PC-3 (cell line): ENCODE results near the gene MSL1. TPM values are rescaled to one million over a fixed set of nuclear protein-coding genes. Genes with fewer than 3 reads are reported as not detected.

Experiments
- ATAC-seq: fragments of 200-7000 bp; cut with Tn5 transposase; 2 replicates; pipeline ENCODE4 v1.9.1; 2020; ENCODE audit warnings: mild to moderate bottlenecking, moderate library complexity
- BruUV-seq: library from RNA; stranded (reverse); fragments of 400-500 nt; replicated peaks from 2 replicates; lab custom pipeline; 2021; lab: Mats Ljungman, UMichigan
- CTCF ChIA-PET: fragments of 300-600 bp; sonication (Branson Sonifier 250); formaldehyde crosslinking; loops from one replicate; lab custom pipeline; 2022; ENCODE audit warnings: antibody characterized with exemption; lab: Charles Lee
- POLR2A ChIA-PET: fragments of 300-600 bp; sonication (Branson Sonifier 250); formaldehyde crosslinking; loops from one replicate; lab custom pipeline; 2022; ENCODE audit warnings: antibody characterized with exemption; ENCODE audit not compliant: unreplicated experiment; lab: Charles Lee
- DNase-seq: peaks from one replicate; pipeline ENCODE4 v3.0.0-alpha.2; 2015
- H2AFZ ChIP-seq: fragments of 300-600 bp; sonication (generic); 2 replicates; pipeline ENCODE4 v1.6.0; 2016; ENCODE audit warnings: antibody characterized with exemption, low read length
- H3F3A ChIP-seq: fragments of 300-600 bp; sonication (generic); one replicate; pipeline ENCODE4 v1.6.0; 2017; ENCODE audit warnings: antibody characterized with exemption, low read length, control low read depth, mild to moderate bottlenecking; ENCODE audit not compliant: unreplicated experiment
- H3K27ac ChIP-seq: fragments of 300-600 bp; sonication (generic); 2 replicates; pipeline ENCODE4 v1.5.1; 2016; ENCODE audit warnings: mild to moderate bottlenecking, low read length
- H3K27me3 ChIP-seq: fragments of 300-600 bp; sonication (generic); 2 replicates; pipeline ENCODE4 v1.6.1; 2016; ENCODE audit warnings: low read length, mixed read lengths
- H3K36me3 ChIP-seq: fragments of 300-600 bp; sonication (generic); 2 replicates; pipeline ENCODE4 v1.6.1; 2016; ENCODE audit warnings: low read depth, mixed run types, low read length, mixed read lengths
- H3K4me1 ChIP-seq: fragments of 300-600 bp; sonication (generic); 2 replicates; pipeline ENCODE4 v1.5.1; 2016; ENCODE audit warnings: low read length; ENCODE audit not compliant: insufficient read depth
- H3K4me2 ChIP-seq: fragments of 300-600 bp; sonication (generic); 2 replicates; pipeline ENCODE4 v1.6.0; 2016; ENCODE audit warnings: low read length
- H3K4me3 ChIP-seq: fragments of 300-600 bp; sonication (generic); 2 replicates; pipeline ENCODE4 v1.5.1; 2016; ENCODE audit warnings: mild to moderate bottlenecking, low read length, mixed read lengths
- H3K79me2 ChIP-seq: fragments of 300-600 bp; sonication (generic); 2 replicates; pipeline ENCODE4 v1.6.1; 2017; ENCODE audit warnings: low read length, mixed read lengths
- H3K9ac ChIP-seq: fragments of 300-600 bp; sonication (generic); 2 replicates; pipeline ENCODE4 v1.6.0; 2016; ENCODE audit warnings: mild to moderate bottlenecking, low read length
- H3K9me2 ChIP-seq: fragments of 300-600 bp; sonication (generic); replicated peaks from 2 replicates; pipeline ENCODE4 v1.6.1; 2016; ENCODE audit warnings: mixed run types, low read length, mixed read lengths
- H3K9me3 ChIP-seq: fragments of 300-600 bp; sonication (generic); 2 replicates; pipeline ENCODE4 v1.6.1; 2016; ENCODE audit warnings: low read length, mixed read lengths
- H4K20me1 ChIP-seq: fragments of 300-600 bp; sonication (generic); 2 replicates; pipeline ENCODE4 v1.6.1; 2016; ENCODE audit warnings: low read length, mixed read lengths
- EZH2 ChIP-seq: fragments of 300-600 bp; sonication (generic); IDR thresholded peaks from one replicate; pipeline ENCODE4 v1.6.1; 2017; ENCODE audit warnings: antibody characterized with exemption, mild to moderate bottlenecking, low read length; ENCODE audit not compliant: unreplicated experiment
- EZH2phosphoT487 ChIP-seq: fragments of 300-600 bp; sonication (generic); IDR thresholded peaks from 2 replicates; pipeline ENCODE4 v1.6.1; 2018; ENCODE audit warnings: mild to moderate bottlenecking, antibody characterized with exemption, low read length, borderline replicate concordance
- intact Hi-C: fragments of 100-400 bp; cut with micrococcal nuclease; formaldehyde crosslinking; loops from 2 replicates; pipeline ENCODE4 v1.9.0; 2023
- total RNA-seq: library from RNA; depleted of rRNA; stranded (reverse); fragments of >200 nt; gene quantifications from 2 replicates; pipeline ENCODE4 v1.2.3, GENCODE V29; 2014
- TF ChIP-seq, protein P1 (sequence below): fragments of 300-600 bp; sonication (generic); conservative IDR thresholded peaks from 2 replicates; pipeline ENCODE4 v1.5.1; 2017; ENCODE audit warnings: antibody characterized with exemption, low read depth, mild to moderate bottlenecking, low read length

MSL1 gene
- total RNA-seq, 1 experiment from 2014 or later = 22.2 TPM

DNA sequence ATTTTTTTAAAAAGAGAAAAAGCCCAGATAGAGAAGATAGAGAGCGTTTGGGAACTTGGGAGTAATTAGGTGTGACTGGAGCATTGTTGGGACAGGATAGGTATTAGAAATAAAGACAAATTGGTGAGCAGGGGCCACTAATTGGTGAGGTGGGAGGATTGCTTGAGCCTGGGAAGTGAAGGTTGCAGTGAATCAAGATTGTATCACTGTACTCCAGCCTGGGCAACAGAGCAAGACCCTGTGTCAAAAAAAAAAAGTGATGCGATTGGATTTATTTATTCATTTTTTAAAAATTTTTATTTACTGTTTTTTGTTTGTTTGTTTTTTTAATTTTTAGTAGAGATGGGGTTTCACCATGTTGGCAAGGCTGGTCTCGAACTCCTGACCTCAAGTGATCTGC is 23.7 kb downstream of the MSL1 start:
- ChIA-PET POLR2A (no interaction called here), CTCF (no interaction called here)
- no TSS peak for BruUV-seq
- Histone ChIP-seq H3K4me2 (no peak overlapping the region), H4K20me1 (no peaks in the 10 kb centered on the region), H3F3A (no peaks in the 10 kb centered on the region), H3K9me3 (no peaks in the 10 kb centered on the region), H3K27me3 (no peaks in the 10 kb centered on the region), H3K9me2 (no peaks in the 10 kb centered on the region), H3K4me3 (no peak overlapping the region), H3K36me3 (peaks cover 8% of the 10 kb centered on the region), H2AFZ (no peak overlapping the region), H3K79me2 (peaks cover 56% of the 10 kb centered on the region), H3K4me1 (peaks cover 7% of the 10 kb centered on the region; the same call in 1 of the 2 replicates), H3K27ac (no peak overlapping the region), H3K9ac (no peak overlapping the region)
- intact Hi-C loops = no loop called here
- no peak for ATAC-seq
- DNase-seq = no peak
- TF ChIP-seq EZH2phosphoT487 (no peak), EZH2 (no peak)
- TF ChIP-seq, protein P1, sequence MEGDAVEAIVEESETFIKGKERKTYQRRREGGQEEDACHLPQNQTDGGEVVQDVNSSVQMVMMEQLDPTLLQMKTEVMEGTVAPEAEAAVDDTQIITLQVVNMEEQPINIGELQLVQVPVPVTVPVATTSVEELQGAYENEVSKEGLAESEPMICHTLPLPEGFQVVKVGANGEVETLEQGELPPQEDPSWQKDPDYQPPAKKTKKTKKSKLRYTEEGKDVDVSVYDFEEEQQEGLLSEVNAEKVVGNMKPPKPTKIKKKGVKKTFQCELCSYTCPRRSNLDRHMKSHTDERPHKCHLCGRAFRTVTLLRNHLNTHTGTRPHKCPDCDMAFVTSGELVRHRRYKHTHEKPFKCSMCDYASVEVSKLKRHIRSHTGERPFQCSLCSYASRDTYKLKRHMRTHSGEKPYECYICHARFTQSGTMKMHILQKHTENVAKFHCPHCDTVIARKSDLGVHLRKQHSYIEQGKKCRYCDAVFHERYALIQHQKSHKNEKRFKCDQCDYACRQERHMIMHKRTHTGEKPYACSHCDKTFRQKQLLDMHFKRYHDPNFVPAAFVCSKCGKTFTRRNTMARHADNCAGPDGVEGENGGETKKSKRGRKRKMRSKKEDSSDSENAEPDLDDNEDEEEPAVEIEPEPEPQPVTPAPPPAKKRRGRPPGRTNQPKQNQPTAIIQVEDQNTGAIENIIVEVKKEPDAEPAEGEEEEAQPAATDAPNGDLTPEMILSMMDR = no peak

DNA sequence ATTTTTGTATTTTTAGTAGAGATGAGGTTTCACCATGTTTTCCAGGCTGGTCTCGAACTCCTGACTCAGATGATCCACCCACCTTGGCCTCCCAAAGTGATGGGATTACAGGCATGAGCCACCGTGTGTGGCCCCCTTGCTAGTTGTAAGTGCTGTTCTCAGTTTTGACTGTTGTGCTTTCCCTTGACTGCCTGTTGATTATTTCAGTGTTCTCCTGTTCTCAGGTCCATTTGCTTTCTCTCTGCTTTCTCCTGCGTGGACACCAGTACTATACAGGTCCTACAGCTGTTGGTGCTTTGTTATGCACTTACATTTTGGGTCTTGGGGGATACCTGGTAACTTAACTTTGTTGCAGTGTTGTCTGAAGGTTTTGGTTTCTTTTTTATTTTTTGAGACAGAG is 26.8 kb downstream of the MSL1 start:
- peaks cover 45% of the 10 kb centered on the region for H3K79me2 ChIP-seq
- intact Hi-C loops = no loop called here
- CTCF ChIA-PET = no interaction called here

DNA sequence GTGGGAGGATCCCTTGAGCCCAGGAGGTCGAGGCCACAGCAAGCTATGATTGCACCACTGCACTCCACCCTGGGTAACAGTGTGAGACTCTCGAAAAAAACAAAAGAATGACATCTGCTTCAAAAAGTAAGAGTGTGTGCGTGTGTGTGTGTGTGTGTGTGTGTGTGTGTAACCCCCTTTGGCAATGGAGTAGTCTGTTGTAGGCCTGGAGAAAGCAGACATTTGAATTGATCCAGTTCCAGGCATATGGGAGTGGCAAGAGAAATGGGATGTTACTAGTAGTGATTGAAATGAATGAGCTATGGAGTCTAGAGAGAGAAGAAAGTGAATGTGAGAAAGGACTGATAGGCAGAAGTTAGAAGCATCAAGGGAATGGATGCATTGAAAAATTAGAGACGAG is 28.5 kb downstream of the MSL1 start:
- ATAC-seq (no peak), DNase-seq (no peak)
- POLR2A ChIA-PET = no interaction called here
- Histone ChIP-seq H3K27ac (no peak overlapping the region), H3K79me2 (peaks cover 52% of the 10 kb centered on the region), H2AFZ (no peak overlapping the region), H3K27me3 (no peaks in the 10 kb centered on the region), H3K4me3 (no peak overlapping the region), H3F3A (no peaks in the 10 kb centered on the region), H3K4me2 (no peak overlapping the region), H3K9ac (no peak overlapping the region), H3K9me3 (no peaks in the 10 kb centered on the region), H3K9me2 (no peaks in the 10 kb centered on the region), H3K4me1 (no peaks in the 10 kb centered on the region), H3K36me3 (peaks cover 20% of the 10 kb centered on the region), H4K20me1 (no peaks in the 10 kb centered on the region)
- CTCF ChIA-PET = interaction anchor here (0.7 kb wide), 1 partner anchor 662 kb away, joined by 6 read pairs; no protein-coding TSS in a partner anchor
- no TSS peak for BruUV-seq
- TF ChIP-seq, protein P1 = no peak
- TF ChIP-seq EZH2 = no peak
- TF ChIP-seq EZH2phosphoT487 = no peak
- intact Hi-C loops = no loop called here

More for the DNA sequence above, 26.8 kb downstream of the MSL1 start:
- H3K4me2 ChIP-seq = no peak overlapping the region
- H3F3A ChIP-seq = no peaks in the 10 kb centered on the region
- H3K36me3 ChIP-seq = peaks cover 16% of the 10 kb centered on the region
- TF ChIP-seq, protein P1 = no peak
- no peak for TF ChIP-seq EZH2
- no peak for TF ChIP-seq EZH2phosphoT487
- no peak for ATAC-seq
- no peaks in the 10 kb centered on the region for H3K4me1 ChIP-seq
- no peak overlapping the region for H3K27ac ChIP-seq
- H3K27me3 ChIP-seq = no peaks in the 10 kb centered on the region
- BruUV-seq = no TSS peak
- H3K9me3 ChIP-seq = no peaks in the 10 kb centered on the region
- no peak overlapping the region for H3K9ac ChIP-seq
- H3K9me2 ChIP-seq = no peaks in the 10 kb centered on the region
- H2AFZ ChIP-seq = no peak overlapping the region
- H3K4me3 ChIP-seq = no peak overlapping the region
- DNase-seq = no peak
- no peaks in the 10 kb centered on the region for H4K20me1 ChIP-seq
- POLR2A ChIA-PET = no interaction called here
